MCF 10A (cell line): ENCODE data around the gene DTX1. TPM values are rescaled to one million over a fixed set of nuclear protein-coding genes. Genes with fewer than 3 reads are reported as not detected.

Experiments used
- BruUV-seq: library from RNA; stranded (reverse); fragments of 400-500 nt; replicated peaks from 2 replicates; lab custom pipeline; 2021; lab: Mats Ljungman, UMichigan
- CTCF ChIA-PET: fragments of 300-600 bp; sonication (Branson Sonifier 250); formaldehyde crosslinking; extraction: SDS; loops from one replicate; lab custom pipeline; 2021; ENCODE audit warnings: antibody characterized with exemption, inconsistent platforms; lab: Yijun Ruan, JAX
- POLR2A ChIA-PET: fragments of 300-600, 350-650 bp; sonication (Branson Sonifier 250); formaldehyde crosslinking; extraction: SDS; loops from one replicate; lab custom pipeline; 2020; ENCODE audit warnings: antibody characterized with exemption, inconsistent platforms; lab: Yijun Ruan, JAX
- DNase-seq: peaks from one replicate; pipeline ENCODE4 v3.0.0-alpha.2; 2018; ENCODE audit not compliant: unreplicated experiment
- H3K27ac Mint-ChIP-seq: one replicate; pipeline ENCODE4 v1.8.0; 2022; ENCODE audit warnings: mild to moderate bottlenecking, low read depth, mixed read lengths; ENCODE audit not compliant: unreplicated experiment
- H3K27me3 Mint-ChIP-seq: one replicate; pipeline ENCODE4 v1.8.0; 2022; ENCODE audit warnings: mixed read lengths; ENCODE audit not compliant: insufficient read depth, unreplicated experiment
- H3K36me3 Mint-ChIP-seq: one replicate; pipeline ENCODE4 v1.8.0; 2022; ENCODE audit warnings: mild to moderate bottlenecking, moderate library complexity, mixed read lengths; ENCODE audit not compliant: insufficient read depth, unreplicated experiment
- H3K4me1 Mint-ChIP-seq: one replicate; pipeline ENCODE4 v1.8.0; 2022; ENCODE audit warnings: mixed read lengths; ENCODE audit not compliant: insufficient read depth, unreplicated experiment
- H3K4me3 Mint-ChIP-seq: one replicate; pipeline ENCODE4 v1.8.0; 2022; ENCODE audit warnings: mild to moderate bottlenecking, moderate library complexity, mixed read lengths; ENCODE audit not compliant: unreplicated experiment
- H3K9me3 Mint-ChIP-seq: one replicate; pipeline ENCODE4 v1.8.0; 2022; ENCODE audit warnings: mixed read lengths; ENCODE audit not compliant: unreplicated experiment
- CTCF ChIP-seq: fragments of 200-600 bp; IDR thresholded peaks from one replicate; pipeline ENCODE4 v1.8.0; 2022; ENCODE audit warnings: antibody characterized with exemption, mild to moderate bottlenecking; ENCODE audit not compliant: unreplicated experiment
- intact Hi-C: fragments of 100-400 bp; cut with micrococcal nuclease; formaldehyde crosslinking; loops from 2 replicates; pipeline ENCODE4 v1.14.1; 2022
- total RNA-seq: library from RNA; stranded (reverse); gene quantifications from 2 replicates; pipeline ENCODE4 v1.2.3, GENCODE V29; 2022

The DTX1 gene
- total RNA-seq, 1 experiment from 2014 or later: not detected

- intact Hi-C loops: no loop called here
- DNase-seq: no peak
- BruUV-seq: no TSS peak
- CTCF ChIA-PET: interaction anchor here (1.2 kb wide), 1 partner anchor 21 kb away, joined by 5 read pairs; no protein-coding TSS in a partner anchor
- no peaks in the 10 kb centered on the region for H3K27me3 Mint-ChIP-seq
- no peak for TF ChIP-seq CTCF
- no peaks in the 10 kb centered on the region for H3K9me3 Mint-ChIP-seq
- POLR2A ChIA-PET: no interaction called here
- H3K27ac Mint-ChIP-seq: no peak overlapping the region
- H3K4me1 Mint-ChIP-seq: peaks cover 7% of the 10 kb centered on the region
- no peak overlapping the region for H3K4me3 Mint-ChIP-seq
- H3K36me3 Mint-ChIP-seq: no peaks in the 10 kb centered on the region
Observed at GRCh38 chr12:113131556-113131955, 75.0 kb downstream of the DTX1 start.

GRCh38 chr12:113133036-113133435 is 76.5 kb downstream of the DTX1 start:
- no peak for DNase-seq
- TF ChIP-seq CTCF: no peak
- no peaks in the 10 kb centered on the region for H3K27me3 Mint-ChIP-seq
- H3K4me1 Mint-ChIP-seq: peaks cover 7% of the 10 kb centered on the region
- BruUV-seq: no TSS peak
- intact Hi-C loops: no loop called here
- no peak overlapping the region for H3K4me3 Mint-ChIP-seq
- ChIA-PET POLR2A (no interaction called here), CTCF (interaction anchor here (0.6 to 0.7 kb wide), 2 partner anchors 13 to 661 kb away, joined by 3 to 4 read pairs; no protein-coding TSS in a partner anchor)
- H3K27ac Mint-ChIP-seq: no peak overlapping the region
- H3K9me3 Mint-ChIP-seq: no peaks in the 10 kb centered on the region
- H3K36me3 Mint-ChIP-seq: no peaks in the 10 kb centered on the region

- CTCF ChIA-PET: interaction anchor here (0.7 to 2.3 kb wide), 5 partner anchors 12 to 85 kb away, joined by 3 to 12 read pairs (median 4); no protein-coding TSS in a partner anchor
- intact Hi-C loops: no loop called here
- TF ChIP-seq CTCF: no peak
- H3K9me3 Mint-ChIP-seq: no peaks in the 10 kb centered on the region
- BruUV-seq: no TSS peak
- no peak overlapping the region for H3K27ac Mint-ChIP-seq
- no peaks in the 10 kb centered on the region for H3K36me3 Mint-ChIP-seq
- no peaks in the 10 kb centered on the region for H3K27me3 Mint-ChIP-seq
- H3K4me3 Mint-ChIP-seq: no peak overlapping the region
- POLR2A ChIA-PET: no interaction called here
- DNase-seq: no peak
- H3K4me1 Mint-ChIP-seq: peaks cover 7% of the 10 kb centered on the region
Observed at GRCh38 chr12:113133666-113134065, 77.1 kb downstream of the DTX1 start.

- no peak for DNase-seq
- H3K36me3 Mint-ChIP-seq: no peaks in the 10 kb centered on the region
- no peak overlapping the region for H3K27ac Mint-ChIP-seq
- TF ChIP-seq CTCF: no peak
- peaks cover 7% of the 10 kb centered on the region for H3K4me1 Mint-ChIP-seq
- POLR2A ChIA-PET: no interaction called here
- H3K4me3 Mint-ChIP-seq: no peak overlapping the region
- no TSS peak for BruUV-seq
- intact Hi-C loops: no loop called here
- CTCF ChIA-PET: interaction anchor here (0.8 to 2.3 kb wide), 5 partner anchors 14 to 85 kb away, joined by 3 to 12 read pairs (median 4); no protein-coding TSS in a partner anchor
- H3K27me3 Mint-ChIP-seq: no peaks in the 10 kb centered on the region
- H3K9me3 Mint-ChIP-seq: no peaks in the 10 kb centered on the region
Observed at GRCh38 chr12:113134071-113134470, 77.5 kb downstream of the DTX1 start.
